ENCODE results near the gene PRAMEF9.
"Not testable (repeated sequence)": the region's sequence is repeated elsewhere in the genome, so short reads cannot be mapped to it uniquely, and the experiment has no call there.

Gene PRAMEF9

GRCh38 chr1:13171548-13171947 lies at the start of gene PRAMEF9:
TSS of gene PRAMEF9 (plus strand) at chr1:13171848. CDS start at chr1:13175281, 3,433 bp downstream.
- ATAC-seq (replicated peaks; ENCODE audit: extremely low read depth, poor library complexity, severe bottlenecking); H3K27me3 Mint-ChIP-seq; DNase-seq (ENCODE audit: low spot score in 2 of 2); H3K36me3 Mint-ChIP-seq (ENCODE audit: insufficient read depth); H3K4me1 Mint-ChIP-seq; H3K27ac Mint-ChIP-seq (ENCODE audit: low read depth); H3K4me3 Mint-ChIP-seq; H3K9me3 Mint-ChIP-seq: not testable (repeated sequence)

- not testable (repeated sequence) for H3K9me3 Mint-ChIP-seq; H3K36me3 Mint-ChIP-seq (ENCODE audit: insufficient read depth); H3K27ac Mint-ChIP-seq (ENCODE audit: low read depth); DNase-seq (ENCODE audit: low spot score in 2 of 2); H3K4me3 Mint-ChIP-seq; H3K4me1 Mint-ChIP-seq; H3K27me3 Mint-ChIP-seq; ATAC-seq (replicated peaks; ENCODE audit: extremely low read depth, poor library complexity, severe bottlenecking)
Observed at GRCh38 chr1:13155909-13156308, 15.7 kb upstream of the PRAMEF9 start, which contains the start of gene PRAMEF26. TSS of gene PRAMEF26 (minus strand) at chr1:13156009. CDS start at chr1:13153095, 2,914 bp downstream.

- not testable (repeated sequence) for ATAC-seq (replicated peaks; ENCODE audit: extremely low read depth, poor library complexity, severe bottlenecking); H3K4me3 Mint-ChIP-seq; H3K27ac Mint-ChIP-seq (ENCODE audit: low read depth); DNase-seq (ENCODE audit: low spot score in 2 of 2); H3K4me1 Mint-ChIP-seq; H3K9me3 Mint-ChIP-seq; H3K36me3 Mint-ChIP-seq (ENCODE audit: insufficient read depth); H3K27me3 Mint-ChIP-seq
Observed at GRCh38 chr1:13165531-13165930, 6.1 kb upstream of the PRAMEF9 start, which contains the start of gene HNRNPCL4. TSS of gene HNRNPCL4 (minus strand) at chr1:13165631. CDS start at chr1:13165467, 164 bp downstream.

GRCh38 chr1:13201309-13201708 lies 29.7 kb downstream of the PRAMEF9 start, which contains the start of gene PRAMEF13:
TSS of gene PRAMEF13 (minus strand) at chr1:13201409. CDS start at chr1:13199589, 1,820 bp downstream.
- not testable (repeated sequence) for H3K27ac Mint-ChIP-seq (ENCODE audit: low read depth); ATAC-seq (replicated peaks; ENCODE audit: extremely low read depth, poor library complexity, severe bottlenecking); H3K4me3 Mint-ChIP-seq; H3K9me3 Mint-ChIP-seq; H3K27me3 Mint-ChIP-seq; H3K36me3 Mint-ChIP-seq (ENCODE audit: insufficient read depth); H3K4me1 Mint-ChIP-seq; DNase-seq (ENCODE audit: low spot score in 2 of 2)

GRCh38 chr1:13208712-13209111 lies 37.1 kb downstream of the PRAMEF9 start:
- not testable (repeated sequence) for H3K36me3 Mint-ChIP-seq (ENCODE audit: insufficient read depth); H3K4me3 Mint-ChIP-seq; ATAC-seq (replicated peaks; ENCODE audit: extremely low read depth, poor library complexity, severe bottlenecking); H3K27me3 Mint-ChIP-seq; H3K27ac Mint-ChIP-seq (ENCODE audit: low read depth); DNase-seq (ENCODE audit: low spot score in 2 of 2); H3K9me3 Mint-ChIP-seq; H3K4me1 Mint-ChIP-seq

GRCh38 chr1:13216619-13217018 lies 45.0 kb downstream of the PRAMEF9 start:
- not testable (repeated sequence) for DNase-seq (ENCODE audit: low spot score in 2 of 2); H3K4me3 Mint-ChIP-seq; H3K36me3 Mint-ChIP-seq (ENCODE audit: insufficient read depth); H3K27ac Mint-ChIP-seq (ENCODE audit: low read depth); H3K27me3 Mint-ChIP-seq; H3K9me3 Mint-ChIP-seq; ATAC-seq (replicated peaks; ENCODE audit: extremely low read depth, poor library complexity, severe bottlenecking); H3K4me1 Mint-ChIP-seq

- not testable (repeated sequence) for H3K36me3 Mint-ChIP-seq (ENCODE audit: insufficient read depth); DNase-seq (ENCODE audit: low spot score in 2 of 2); H3K4me1 Mint-ChIP-seq; H3K27ac Mint-ChIP-seq (ENCODE audit: low read depth); ATAC-seq (replicated peaks; ENCODE audit: extremely low read depth, poor library complexity, severe bottlenecking); H3K27me3 Mint-ChIP-seq; H3K9me3 Mint-ChIP-seq; H3K4me3 Mint-ChIP-seq
Observed at GRCh38 chr1:13219203-13219602, 47.6 kb downstream of the PRAMEF9 start.

- H3K27me3 Mint-ChIP-seq, result peaks cover 22% of the 10 kb centered on the region
- ATAC-seq (replicated peaks; ENCODE audit: extremely low read depth, poor library complexity, severe bottlenecking); H3K27ac Mint-ChIP-seq (ENCODE audit: low read depth); H3K9me3 Mint-ChIP-seq; H3K4me3 Mint-ChIP-seq; DNase-seq (ENCODE audit: low spot score in 2 of 2); H3K36me3 Mint-ChIP-seq (ENCODE audit: insufficient read depth); H3K4me1 Mint-ChIP-seq: not testable (repeated sequence)
Observed at GRCh38 chr1:13222788-13223187, 51.1 kb downstream of the PRAMEF9 start.

GRCh38 chr1:13224480-13225060 lies 52.9 kb downstream of the PRAMEF9 start:
- ATAC-seq (replicated peaks; ENCODE audit: extremely low read depth, poor library complexity, severe bottlenecking) (no peak), DNase-seq (ENCODE audit: low spot score in 2 of 2) (peak in 1 of 2 donors; percentile 6)
- no peak overlapping the region for H3K27ac Mint-ChIP-seq (ENCODE audit: low read depth)
- no peaks in the 10 kb centered on the region for H3K9me3 Mint-ChIP-seq
- H3K4me1 Mint-ChIP-seq, result no peaks in the 10 kb centered on the region
- no peak overlapping the region for H3K4me3 Mint-ChIP-seq
- H3K36me3 Mint-ChIP-seq (ENCODE audit: insufficient read depth), result peaks cover 2% of the 10 kb centered on the region
- peaks cover 34% of the 10 kb centered on the region for H3K27me3 Mint-ChIP-seq

GRCh38 chr1:13225675-13226204 lies 54.1 kb downstream of the PRAMEF9 start, which contains the start of gene PRAMEF18:
TSS of gene PRAMEF18 (minus strand) at chr1:13226154. CDS start at chr1:13226106, 48 bp downstream.
- not testable (repeated sequence) for H3K36me3 Mint-ChIP-seq (ENCODE audit: insufficient read depth); H3K9me3 Mint-ChIP-seq; H3K27ac Mint-ChIP-seq (ENCODE audit: low read depth); ATAC-seq (replicated peaks; ENCODE audit: extremely low read depth, poor library complexity, severe bottlenecking); H3K4me1 Mint-ChIP-seq; H3K4me3 Mint-ChIP-seq
- peak in 1 of 2 donors; percentile 9 for DNase-seq (ENCODE audit: low spot score in 2 of 2)
- H3K27me3 Mint-ChIP-seq, result peaks cover 34% of the 10 kb centered on the region

- H3K9me3 Mint-ChIP-seq; ATAC-seq (replicated peaks; ENCODE audit: extremely low read depth, poor library complexity, severe bottlenecking); H3K36me3 Mint-ChIP-seq (ENCODE audit: insufficient read depth); H3K4me3 Mint-ChIP-seq; H3K4me1 Mint-ChIP-seq; H3K27ac Mint-ChIP-seq (ENCODE audit: low read depth): not testable (repeated sequence)
- peaks cover 34% of the 10 kb centered on the region for H3K27me3 Mint-ChIP-seq
- DNase-seq (ENCODE audit: low spot score in 2 of 2), result peak in 1 of 2 donors; percentile 6
Observed at GRCh38 chr1:13227271-13228055, 55.8 kb downstream of the PRAMEF9 start.

- ATAC-seq (replicated peaks; ENCODE audit: extremely low read depth, poor library complexity, severe bottlenecking), result no peak
- H3K4me3 Mint-ChIP-seq, result no peak overlapping the region
- peaks cover 2% of the 10 kb centered on the region for H3K36me3 Mint-ChIP-seq (ENCODE audit: insufficient read depth)
- H3K27ac Mint-ChIP-seq (ENCODE audit: low read depth), result no peak overlapping the region
- DNase-seq (ENCODE audit: low spot score in 2 of 2), result peak in 1 of 2 donors; percentile 8
- H3K9me3 Mint-ChIP-seq, result no peaks in the 10 kb centered on the region
- no peaks in the 10 kb centered on the region for H3K4me1 Mint-ChIP-seq
- H3K27me3 Mint-ChIP-seq, result peaks cover 40% of the 10 kb centered on the region
Observed at GRCh38 chr1:13228343-13228781, 56.7 kb downstream of the PRAMEF9 start.

All from central memory CD8-positive, alpha-beta T cell (primary cell).